ENCODE measurements around the gene ERC2.

Gene ERC2

DNA sequence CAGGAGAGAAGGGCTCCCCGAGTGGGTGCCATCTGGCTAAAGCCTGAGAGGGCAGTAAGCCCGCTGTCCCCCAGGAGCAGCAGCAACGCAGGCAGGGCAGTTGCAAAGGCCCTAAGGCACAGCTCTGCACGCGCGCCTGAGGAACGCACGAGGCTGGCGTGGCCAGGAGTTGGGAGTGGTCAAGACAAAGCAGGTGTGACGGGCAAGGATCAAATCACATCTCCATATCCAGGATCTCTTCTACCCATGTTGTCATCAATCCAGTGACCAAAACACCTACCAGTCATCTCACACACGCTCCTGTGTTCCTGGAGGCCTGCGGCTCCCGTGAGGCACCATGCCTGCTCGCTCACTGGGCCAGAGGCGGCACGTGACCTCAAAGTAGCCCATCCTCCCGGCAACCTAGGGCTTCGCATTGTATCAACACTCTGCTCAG, 59.5 kb downstream of the ERC2 start:
- Histone ChIP-seq H3K4me1 (ENCODE audit: control insufficient read depth in 1 of 2, insufficient read depth in 2 of 2, low read length in 2 of 2) (no peaks in the 10 kb centered on the region), H3K27ac (ENCODE audit: low read depth, low read length) (no peak overlapping the region)

GRCh38 chr3:56406826-56407515, 61.3 kb downstream of the ERC2 start:
- Histone ChIP-seq H3K27ac (ENCODE audit: low read depth, low read length) (no peak overlapping the region), H3K27me3 (ENCODE audit: control insufficient read depth in 1 of 2, insufficient read depth in 2 of 2, low read length in 2 of 2) (no peaks in the 10 kb centered on the region), H3K9ac (ENCODE audit: low read depth in 1 of 2, low read length in 2 of 2) (no peak overlapping the region), H3K9me3 (ENCODE audit: control insufficient read depth in 1 of 2, low read length in 2 of 2) (no peaks in the 10 kb centered on the region), H3K4me3 (ENCODE audit: low read depth in 1 of 2, low read length in 2 of 2) (no peak overlapping the region), H3K36me3 (ENCODE audit: control insufficient read depth in 1 of 2, insufficient read depth in 2 of 2, low read length in 2 of 2) (no peaks in the 10 kb centered on the region), H3K4me1 (ENCODE audit: control insufficient read depth in 1 of 2, insufficient read depth in 2 of 2, low read length in 2 of 2) (no peaks in the 10 kb centered on the region)

More for the DNA sequence above, 59.5 kb downstream of the ERC2 start:
- Histone ChIP-seq H3K9me3 (ENCODE audit: control insufficient read depth in 1 of 2, low read length in 2 of 2) (no peaks in the 10 kb centered on the region), H3K27me3 (ENCODE audit: control insufficient read depth in 1 of 2, insufficient read depth in 2 of 2, low read length in 2 of 2) (no peaks in the 10 kb centered on the region), H3K4me3 (ENCODE audit: low read depth in 1 of 2, low read length in 2 of 2) (no peak overlapping the region), H3K36me3 (ENCODE audit: control insufficient read depth in 1 of 2, insufficient read depth in 2 of 2, low read length in 2 of 2) (no peaks in the 10 kb centered on the region), H3K9ac (ENCODE audit: low read depth in 1 of 2, low read length in 2 of 2) (no peak overlapping the region)

DNA sequence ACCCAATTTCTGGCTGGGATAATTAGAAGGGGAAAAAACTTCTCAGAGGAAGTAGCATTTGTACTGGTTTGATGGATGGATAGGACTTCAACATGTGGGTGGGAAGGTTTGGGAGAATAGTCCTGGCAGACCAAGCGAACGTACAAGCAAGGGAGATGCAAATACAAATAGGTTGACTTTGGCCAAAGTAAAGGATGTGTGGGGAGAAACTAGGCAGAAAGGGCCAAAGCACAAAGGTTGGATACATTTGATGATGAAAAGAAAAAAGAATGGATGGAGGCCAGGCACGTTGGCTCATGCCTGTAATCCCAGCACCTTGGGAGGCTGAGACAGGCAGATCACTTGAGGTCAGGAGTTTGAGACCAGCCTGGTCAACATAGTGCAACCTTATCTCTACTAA, 63.4 kb downstream of the ERC2 start:
- H3K4me3 ChIP-seq (ENCODE audit: low read depth in 1 of 2, low read length in 2 of 2), result no peak overlapping the region
- H3K9me3 ChIP-seq (ENCODE audit: control insufficient read depth in 1 of 2, low read length in 2 of 2), result no peaks in the 10 kb centered on the region
- no peaks in the 10 kb centered on the region for H3K27me3 ChIP-seq (ENCODE audit: control insufficient read depth in 1 of 2, insufficient read depth in 2 of 2, low read length in 2 of 2)
- no peak overlapping the region for H3K27ac ChIP-seq (ENCODE audit: low read depth, low read length)
- H3K9ac ChIP-seq (ENCODE audit: low read depth in 1 of 2, low read length in 2 of 2), result no peak overlapping the region
- no peaks in the 10 kb centered on the region for H3K4me1 ChIP-seq (ENCODE audit: control insufficient read depth in 1 of 2, insufficient read depth in 2 of 2, low read length in 2 of 2)
- H3K36me3 ChIP-seq (ENCODE audit: control insufficient read depth in 1 of 2, insufficient read depth in 2 of 2, low read length in 2 of 2), result no peaks in the 10 kb centered on the region

- Histone ChIP-seq H3K9ac (ENCODE audit: low read depth in 1 of 2, low read length in 2 of 2) (no peak overlapping the region), H3K9me3 (ENCODE audit: control insufficient read depth in 1 of 2, low read length in 2 of 2) (no peaks in the 10 kb centered on the region), H3K27me3 (ENCODE audit: control insufficient read depth in 1 of 2, insufficient read depth in 2 of 2, low read length in 2 of 2) (no peaks in the 10 kb centered on the region), H3K36me3 (ENCODE audit: control insufficient read depth in 1 of 2, insufficient read depth in 2 of 2, low read length in 2 of 2) (no peaks in the 10 kb centered on the region), H3K27ac (ENCODE audit: low read depth, low read length) (no peak overlapping the region), H3K4me3 (ENCODE audit: low read depth in 1 of 2, low read length in 2 of 2) (no peak overlapping the region), H3K4me1 (ENCODE audit: control insufficient read depth in 1 of 2, insufficient read depth in 2 of 2, low read length in 2 of 2) (no peaks in the 10 kb centered on the region)
Observed at GRCh38 chr3:56398659-56399058, 69.6 kb downstream of the ERC2 start.

DNA sequence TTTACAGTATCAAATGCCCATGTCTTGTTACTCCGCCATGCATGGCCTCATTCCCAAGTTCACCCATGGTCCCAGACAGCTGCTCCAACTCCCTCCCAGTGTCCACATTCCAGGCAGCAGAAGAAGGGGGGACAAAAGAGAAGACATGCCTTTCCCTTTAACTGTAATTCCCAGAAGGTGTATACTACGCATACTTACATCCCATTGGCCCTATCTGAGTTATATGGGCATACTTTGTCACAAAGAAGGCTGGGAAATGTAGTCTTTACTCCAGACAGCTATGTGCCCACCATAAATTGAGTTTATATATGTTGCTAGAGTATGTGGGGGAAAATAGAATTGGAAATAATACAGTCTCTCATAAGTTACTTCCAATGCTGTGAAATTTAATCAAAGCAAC, 70.5 kb downstream of the ERC2 start:
- Histone ChIP-seq H3K9me3 (ENCODE audit: control insufficient read depth in 1 of 2, low read length in 2 of 2) (no peaks in the 10 kb centered on the region), H3K4me1 (ENCODE audit: control insufficient read depth in 1 of 2, insufficient read depth in 2 of 2, low read length in 2 of 2) (no peaks in the 10 kb centered on the region), H3K27me3 (ENCODE audit: control insufficient read depth in 1 of 2, insufficient read depth in 2 of 2, low read length in 2 of 2) (no peaks in the 10 kb centered on the region), H3K4me3 (ENCODE audit: low read depth in 1 of 2, low read length in 2 of 2) (no peak overlapping the region), H3K27ac (ENCODE audit: low read depth, low read length) (no peak overlapping the region), H3K36me3 (ENCODE audit: control insufficient read depth in 1 of 2, insufficient read depth in 2 of 2, low read length in 2 of 2) (no peaks in the 10 kb centered on the region), H3K9ac (ENCODE audit: low read depth in 1 of 2, low read length in 2 of 2) (no peak overlapping the region)

DNA sequence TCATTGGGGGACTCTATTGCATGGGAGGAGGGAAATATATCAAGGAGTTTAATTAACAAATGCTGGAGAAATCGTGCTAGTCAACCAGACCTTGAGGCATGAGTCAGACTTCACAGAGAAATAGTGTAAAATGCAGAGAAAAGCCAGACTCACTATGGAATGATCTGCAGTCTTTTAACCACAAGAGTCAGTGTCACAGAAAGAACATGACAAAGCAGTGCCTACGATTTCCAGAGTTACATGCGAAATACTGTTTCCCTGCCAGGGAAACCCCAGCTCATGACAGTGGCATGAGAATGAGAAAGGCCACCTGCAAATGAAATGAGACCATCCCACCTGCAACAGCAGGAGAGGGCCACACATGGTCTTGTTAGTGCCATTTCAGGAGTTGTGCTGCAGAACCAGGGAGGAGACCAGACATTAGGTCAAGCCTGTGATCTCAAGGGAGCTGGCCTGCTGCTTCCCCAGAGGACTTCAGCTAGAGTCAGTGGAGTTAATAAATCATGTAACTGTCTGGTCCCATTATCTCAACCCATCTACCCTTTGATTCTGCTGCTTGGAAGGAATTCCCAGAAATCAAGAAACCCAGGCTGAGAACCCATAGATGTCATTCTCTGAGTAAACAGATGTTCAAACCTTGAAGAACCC, 79.0 kb downstream of the ERC2 start:
- H3K9ac ChIP-seq (ENCODE audit: low read depth in 1 of 2, low read length in 2 of 2), result no peak overlapping the region
- H3K4me1 ChIP-seq (ENCODE audit: control insufficient read depth in 1 of 2, insufficient read depth in 2 of 2, low read length in 2 of 2), result no peaks in the 10 kb centered on the region
- no peak overlapping the region for H3K27ac ChIP-seq (ENCODE audit: low read depth, low read length)

DNA sequence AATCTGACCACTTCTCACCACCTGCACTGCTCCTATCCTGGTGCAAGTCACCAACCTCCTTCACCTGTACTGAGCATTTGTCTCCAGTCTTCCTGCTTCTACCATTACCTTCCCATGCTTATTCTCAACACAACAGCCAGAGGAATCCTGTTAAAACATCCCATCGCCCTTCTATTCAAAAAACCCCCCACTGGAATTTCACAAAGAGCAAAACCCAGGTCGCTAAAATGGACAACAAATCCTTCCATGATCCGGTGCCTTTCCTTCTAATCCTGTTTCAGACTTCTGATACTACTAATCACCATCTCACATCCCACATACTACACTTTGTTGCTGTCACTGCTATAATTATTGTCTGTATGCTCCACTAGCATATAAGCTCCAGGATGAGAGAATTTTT, 85.2 kb downstream of the ERC2 start:
- Histone ChIP-seq H3K27me3 (ENCODE audit: control insufficient read depth in 1 of 2, insufficient read depth in 2 of 2, low read length in 2 of 2) (no peaks in the 10 kb centered on the region), H3K27ac (ENCODE audit: low read depth, low read length) (no peak overlapping the region), H3K4me1 (ENCODE audit: control insufficient read depth in 1 of 2, insufficient read depth in 2 of 2, low read length in 2 of 2) (no peaks in the 10 kb centered on the region), H3K9me3 (ENCODE audit: control insufficient read depth in 1 of 2, low read length in 2 of 2) (no peaks in the 10 kb centered on the region), H3K9ac (ENCODE audit: low read depth in 1 of 2, low read length in 2 of 2) (no peak overlapping the region), H3K4me3 (ENCODE audit: low read depth in 1 of 2, low read length in 2 of 2) (no peak overlapping the region), H3K36me3 (ENCODE audit: control insufficient read depth in 1 of 2, insufficient read depth in 2 of 2, low read length in 2 of 2) (no peaks in the 10 kb centered on the region)

More for the DNA sequence above, 79.0 kb downstream of the ERC2 start:
- Histone ChIP-seq H3K27me3 (ENCODE audit: control insufficient read depth in 1 of 2, insufficient read depth in 2 of 2, low read length in 2 of 2) (no peaks in the 10 kb centered on the region), H3K4me3 (ENCODE audit: low read depth in 1 of 2, low read length in 2 of 2) (no peak overlapping the region), H3K36me3 (ENCODE audit: control insufficient read depth in 1 of 2, insufficient read depth in 2 of 2, low read length in 2 of 2) (no peaks in the 10 kb centered on the region), H3K9me3 (ENCODE audit: control insufficient read depth in 1 of 2, low read length in 2 of 2) (no peaks in the 10 kb centered on the region)

GRCh38 chr3:56379723-56380287, 88.5 kb downstream of the ERC2 start:
- Histone ChIP-seq H3K4me3 (ENCODE audit: low read depth in 1 of 2, low read length in 2 of 2) (no peak overlapping the region), H3K27ac (ENCODE audit: low read depth, low read length) (no peak overlapping the region), H3K9me3 (ENCODE audit: control insufficient read depth in 1 of 2, low read length in 2 of 2) (no peaks in the 10 kb centered on the region), H3K4me1 (ENCODE audit: control insufficient read depth in 1 of 2, insufficient read depth in 2 of 2, low read length in 2 of 2) (no peaks in the 10 kb centered on the region), H3K9ac (ENCODE audit: low read depth in 1 of 2, low read length in 2 of 2) (no peak overlapping the region), H3K27me3 (ENCODE audit: control insufficient read depth in 1 of 2, insufficient read depth in 2 of 2, low read length in 2 of 2) (no peaks in the 10 kb centered on the region), H3K36me3 (ENCODE audit: control insufficient read depth in 1 of 2, insufficient read depth in 2 of 2, low read length in 2 of 2) (no peaks in the 10 kb centered on the region)

DNA sequence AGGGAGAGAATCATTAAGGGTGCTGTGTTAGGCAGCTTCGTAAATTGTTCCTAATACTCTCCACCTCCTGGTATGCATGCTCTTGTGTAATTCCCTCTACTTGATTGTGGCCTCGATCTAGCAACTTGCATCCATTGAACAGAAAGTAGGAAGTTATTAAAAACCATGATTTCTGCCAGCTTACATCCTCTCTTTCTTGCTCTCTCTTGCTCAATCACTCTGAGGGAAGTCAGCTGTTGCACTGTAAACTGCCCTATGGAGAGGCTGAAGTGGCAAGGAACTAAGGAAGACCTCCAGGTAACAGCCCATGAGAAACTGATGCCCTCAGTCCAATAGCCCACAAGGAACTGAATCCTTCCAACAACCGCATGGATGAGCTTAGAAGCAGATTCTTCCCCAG, 92.6 kb downstream of the ERC2 start:
- Histone ChIP-seq H3K36me3 (ENCODE audit: control insufficient read depth in 1 of 2, insufficient read depth in 2 of 2, low read length in 2 of 2) (no peaks in the 10 kb centered on the region), H3K4me1 (ENCODE audit: control insufficient read depth in 1 of 2, insufficient read depth in 2 of 2, low read length in 2 of 2) (no peaks in the 10 kb centered on the region), H3K9me3 (ENCODE audit: control insufficient read depth in 1 of 2, low read length in 2 of 2) (no peaks in the 10 kb centered on the region), H3K9ac (ENCODE audit: low read depth in 1 of 2, low read length in 2 of 2) (no peak overlapping the region), H3K27me3 (ENCODE audit: control insufficient read depth in 1 of 2, insufficient read depth in 2 of 2, low read length in 2 of 2) (no peaks in the 10 kb centered on the region), H3K4me3 (ENCODE audit: low read depth in 1 of 2, low read length in 2 of 2) (no peak overlapping the region), H3K27ac (ENCODE audit: low read depth, low read length) (no peak overlapping the region)

GRCh38 chr3:56373386-56373785, 94.9 kb downstream of the ERC2 start:
- Histone ChIP-seq H3K36me3 (ENCODE audit: control insufficient read depth in 1 of 2, insufficient read depth in 2 of 2, low read length in 2 of 2) (no peaks in the 10 kb centered on the region), H3K4me3 (ENCODE audit: low read depth in 1 of 2, low read length in 2 of 2) (no peak overlapping the region), H3K27me3 (ENCODE audit: control insufficient read depth in 1 of 2, insufficient read depth in 2 of 2, low read length in 2 of 2) (no peaks in the 10 kb centered on the region), H3K27ac (ENCODE audit: low read depth, low read length) (no peak overlapping the region), H3K9me3 (ENCODE audit: control insufficient read depth in 1 of 2, low read length in 2 of 2) (no peaks in the 10 kb centered on the region), H3K4me1 (ENCODE audit: control insufficient read depth in 1 of 2, insufficient read depth in 2 of 2, low read length in 2 of 2) (no peaks in the 10 kb centered on the region), H3K9ac (ENCODE audit: low read depth in 1 of 2, low read length in 2 of 2) (no peak overlapping the region)
